NCI-H1930 (cell line): ENCODE data around the gene SLC39A11.
"Not testable (repeated sequence)": the region's sequence is repeated elsewhere in the genome, so short reads cannot be mapped to it uniquely, and the experiment has no call there.

Source experiments
- DNase-seq, 2 experiments: peaks; one replicate each; lab custom pipeline; 2025; lab: John Stamatoyannopoulos, UW

SLC39A11 gene

DNA sequence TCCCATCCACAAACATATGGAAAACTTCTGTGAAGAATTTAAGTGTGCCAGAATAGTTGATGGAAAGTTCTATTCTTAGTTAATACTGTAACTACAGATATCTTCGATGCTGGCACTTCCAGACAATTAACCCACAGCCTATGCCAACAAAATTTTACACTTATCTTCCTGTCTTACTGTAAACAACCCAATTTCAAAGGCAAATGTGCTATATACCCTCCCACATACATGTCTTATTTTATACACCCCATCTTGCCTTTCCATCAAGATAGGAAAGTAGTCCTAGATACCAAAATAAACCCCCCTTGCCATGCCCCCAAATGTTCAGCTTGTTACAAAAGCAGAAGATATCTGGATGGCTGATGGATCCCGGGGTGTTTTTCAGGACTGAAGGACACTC is 306.3 kb downstream of the SLC39A11 start:
- DNase-seq: no peak

DNA sequence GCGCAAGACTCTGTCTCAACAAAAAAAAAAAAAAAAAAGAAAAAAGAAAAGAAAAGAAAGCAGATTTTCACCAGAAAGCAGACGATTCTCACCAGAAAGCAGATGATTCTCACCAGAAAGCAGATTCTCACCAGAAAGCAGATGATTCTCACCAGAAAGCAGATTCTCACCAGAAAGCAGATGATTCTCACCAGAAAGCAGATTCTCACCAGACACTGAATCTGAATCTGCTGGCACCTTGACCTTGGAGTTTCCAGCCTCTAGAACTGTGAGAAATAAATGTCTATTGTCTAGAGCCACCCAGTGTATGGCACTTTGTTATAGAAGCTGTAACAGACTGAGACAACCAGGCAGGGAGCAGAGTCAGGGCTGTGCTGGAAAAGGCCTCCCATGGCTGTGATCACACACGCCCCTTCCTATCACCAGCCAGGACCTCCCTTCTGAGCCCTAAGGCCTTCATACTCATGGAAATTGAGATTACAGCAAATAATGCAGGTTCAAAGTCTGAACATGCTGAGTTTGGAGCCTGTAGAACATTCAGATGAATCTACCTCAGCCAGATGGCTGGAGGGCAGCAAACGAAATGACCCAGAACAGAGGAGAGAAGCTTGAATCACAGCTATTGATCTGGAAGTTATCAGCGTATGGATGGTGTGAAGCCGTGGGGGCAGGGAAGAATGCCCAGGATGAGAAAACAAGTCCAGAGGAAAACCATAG is 309.3 kb downstream of the SLC39A11 start:
- DNase-seq: no peak

DNA sequence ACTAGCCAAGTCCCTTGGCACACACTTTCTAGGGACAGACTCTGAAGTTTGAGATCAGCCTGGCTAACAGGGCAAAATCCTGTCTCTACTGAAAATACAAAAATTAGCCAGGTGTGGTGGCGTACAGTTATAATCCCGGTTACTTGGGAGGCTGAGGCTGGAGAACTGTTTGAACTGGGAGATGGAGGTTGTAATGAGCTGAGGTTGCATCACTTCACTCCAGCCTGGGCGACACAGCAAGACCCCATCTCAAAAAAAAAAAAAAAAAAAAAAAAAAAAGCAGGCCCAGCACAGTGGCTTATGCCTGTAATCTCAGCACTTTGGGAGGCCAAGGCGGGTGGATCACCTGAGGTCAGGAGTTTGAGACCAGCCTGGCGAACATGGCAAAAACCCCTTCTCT is 310.1 kb downstream of the SLC39A11 start:
- DNase-seq: not testable (repeated sequence)

DNA sequence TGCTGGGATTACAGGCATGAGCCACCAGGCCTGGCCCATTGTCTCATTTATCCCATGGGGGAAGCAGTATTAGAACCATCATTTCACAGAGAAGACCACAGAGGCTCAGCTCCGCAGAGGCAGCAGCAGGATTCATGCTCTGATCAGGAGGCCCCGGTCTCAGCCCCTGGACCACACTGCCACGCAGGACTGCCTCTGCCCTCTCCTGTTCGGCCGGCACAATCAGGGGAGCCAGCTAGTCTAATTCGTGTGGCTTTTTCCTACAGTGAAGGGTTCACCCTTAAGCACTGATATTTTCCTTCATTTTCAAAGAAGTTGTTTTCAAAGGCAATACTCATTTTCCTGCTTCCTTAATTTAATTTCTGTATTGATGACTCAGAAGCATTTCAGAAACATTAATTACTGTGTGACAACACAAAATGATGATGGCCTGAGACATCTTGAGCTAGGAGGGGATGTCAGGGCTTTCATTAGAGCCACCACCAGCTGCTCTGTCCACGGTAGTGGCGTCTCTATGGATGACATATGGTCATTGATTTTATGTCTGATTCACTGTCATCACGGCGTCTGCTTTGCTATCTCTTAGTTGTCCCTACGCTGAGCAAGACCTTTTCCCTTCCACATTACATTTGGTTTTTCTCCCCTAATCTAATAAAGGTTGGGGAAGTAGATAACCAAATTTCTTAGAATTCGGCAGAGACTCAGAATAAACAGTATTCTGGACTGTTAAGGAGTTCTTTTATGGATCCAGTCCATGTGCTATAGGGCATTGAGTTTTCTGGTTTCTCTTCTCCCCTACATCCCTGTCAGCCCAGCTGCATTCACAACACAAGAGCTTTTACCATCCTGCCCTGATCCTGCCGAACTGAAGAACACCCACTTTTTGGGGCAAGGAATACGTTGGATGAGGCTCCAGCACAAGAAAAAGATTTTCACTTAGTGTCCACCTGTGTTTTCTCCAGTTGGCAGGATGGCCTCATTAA is 314.0 kb downstream of the SLC39A11 start:
- DNase-seq: no peak

DNA sequence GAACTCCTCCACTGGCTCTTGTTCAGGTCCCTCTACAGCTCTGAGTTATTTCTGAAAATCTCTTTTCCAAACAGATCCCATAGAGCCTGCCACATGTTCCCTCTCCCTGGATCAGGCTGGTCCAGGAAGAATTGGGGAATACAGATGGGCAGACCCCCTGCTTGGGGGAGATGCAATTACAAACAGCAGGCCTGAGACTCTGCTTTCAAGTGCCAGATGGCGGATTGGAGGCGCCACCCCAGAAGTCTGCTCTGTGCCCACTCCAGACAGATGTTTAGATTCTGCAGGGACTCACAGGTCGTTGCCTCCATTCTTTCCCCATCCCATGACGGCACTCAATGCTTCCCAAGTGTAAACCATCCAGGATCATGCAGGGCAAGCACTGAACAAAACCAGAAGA is 316.6 kb downstream of the SLC39A11 start:
- DNase-seq: no peak

DNA sequence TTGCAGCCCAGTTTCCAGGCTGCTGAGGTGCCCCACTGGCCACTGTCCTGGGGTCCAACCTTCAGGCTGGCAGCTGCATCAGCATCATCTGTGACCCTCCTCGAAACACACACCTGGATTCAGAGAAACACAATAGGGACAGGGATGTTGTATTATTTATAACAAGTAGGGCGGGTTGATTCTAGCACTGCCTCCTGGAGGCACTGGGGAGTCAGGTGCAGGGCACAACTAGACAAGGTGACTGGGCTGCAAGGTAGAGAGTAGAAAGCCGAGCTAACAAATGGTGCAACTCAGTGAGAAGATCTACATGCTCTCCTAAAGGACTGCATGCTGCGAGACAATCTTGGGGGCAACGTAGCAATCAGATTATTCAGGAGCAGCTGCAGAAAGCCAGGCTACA is 317.3 kb downstream of the SLC39A11 start:
- DNase-seq: no peak

DNA sequence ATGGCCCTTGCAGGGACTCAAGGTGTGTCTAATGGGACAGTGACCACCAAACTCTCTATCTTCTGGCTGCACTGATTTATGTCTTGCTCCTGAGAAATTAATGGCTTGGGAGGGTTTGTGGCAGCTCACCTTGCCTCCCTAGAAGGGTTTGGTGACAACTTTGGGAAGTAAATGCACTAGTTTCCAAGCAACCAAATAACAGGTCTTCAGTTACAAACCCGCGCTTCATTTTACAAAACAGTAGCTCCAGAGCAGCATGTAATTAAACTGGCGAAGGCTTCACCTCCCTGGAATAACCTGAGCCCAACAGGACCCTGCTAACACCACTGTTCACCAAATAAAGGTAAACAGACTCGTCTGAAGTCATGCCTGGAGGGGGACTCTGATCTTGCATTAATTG is 318.3 kb downstream of the SLC39A11 start:
- no peak for DNase-seq

DNA sequence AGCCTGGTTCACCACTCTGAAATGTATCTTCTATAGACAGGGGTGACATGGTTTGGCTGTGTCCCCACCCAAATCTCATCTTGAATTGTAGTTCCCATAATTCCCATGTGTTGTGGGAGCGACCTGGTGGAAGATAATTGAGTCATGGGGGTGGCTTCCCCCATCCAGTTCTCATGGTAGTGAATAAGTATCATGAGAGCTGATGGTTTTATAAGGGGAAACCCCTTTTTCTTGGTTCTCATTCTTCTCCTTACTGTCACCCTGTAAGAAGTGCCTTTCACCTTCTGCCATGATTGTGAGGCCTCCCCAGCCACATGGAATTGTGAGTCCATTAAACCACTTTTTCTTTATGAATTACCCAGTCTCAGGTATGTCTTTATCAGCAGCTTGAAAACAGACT is 319.3 kb downstream of the SLC39A11 start:
- not testable (repeated sequence) for DNase-seq

DNA sequence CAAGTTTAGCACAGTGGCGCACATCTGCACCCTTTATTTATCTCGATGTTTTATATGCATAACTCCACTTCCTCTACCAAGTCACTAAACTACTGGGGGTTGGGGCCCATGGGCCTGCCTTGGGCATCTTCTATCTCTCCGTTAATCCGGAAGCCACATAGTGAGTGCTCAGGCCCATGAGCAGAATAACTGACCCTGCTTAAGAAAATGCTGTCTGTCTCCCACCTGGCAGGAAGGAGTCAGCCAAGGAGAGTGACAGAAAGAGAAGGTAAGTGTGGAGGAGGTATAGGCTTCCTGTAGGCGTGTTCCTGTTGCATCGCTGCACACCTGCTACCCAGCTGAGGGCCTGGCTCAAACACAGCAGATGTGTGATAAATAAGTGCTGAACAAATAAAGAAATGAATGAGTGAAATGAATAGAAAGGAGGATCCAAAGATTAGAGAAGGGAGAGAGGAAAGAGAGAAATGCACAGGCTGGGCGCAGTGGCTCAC is 320.1 kb downstream of the SLC39A11 start:
- DNase-seq: no peak

DNA sequence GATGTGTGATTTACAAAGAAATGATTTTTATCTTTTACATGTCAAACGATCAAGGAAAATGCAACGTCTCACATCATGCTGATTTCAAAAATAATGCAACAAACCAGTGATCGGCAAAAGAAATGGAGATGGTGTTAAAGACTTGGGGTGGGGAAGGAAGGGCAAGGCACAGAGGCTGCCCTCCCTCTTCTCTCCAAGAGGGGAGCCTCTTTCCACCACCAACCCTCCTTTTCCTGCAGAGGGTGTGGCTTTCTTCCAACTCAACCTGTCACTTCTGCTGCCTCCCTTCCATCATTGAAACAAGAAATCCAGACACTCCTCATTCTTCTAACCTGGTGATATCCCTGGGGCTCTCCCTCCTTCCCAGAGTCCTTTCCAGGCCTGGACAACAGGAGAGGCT is 320.8 kb downstream of the SLC39A11 start:
- no peak for DNase-seq

DNA sequence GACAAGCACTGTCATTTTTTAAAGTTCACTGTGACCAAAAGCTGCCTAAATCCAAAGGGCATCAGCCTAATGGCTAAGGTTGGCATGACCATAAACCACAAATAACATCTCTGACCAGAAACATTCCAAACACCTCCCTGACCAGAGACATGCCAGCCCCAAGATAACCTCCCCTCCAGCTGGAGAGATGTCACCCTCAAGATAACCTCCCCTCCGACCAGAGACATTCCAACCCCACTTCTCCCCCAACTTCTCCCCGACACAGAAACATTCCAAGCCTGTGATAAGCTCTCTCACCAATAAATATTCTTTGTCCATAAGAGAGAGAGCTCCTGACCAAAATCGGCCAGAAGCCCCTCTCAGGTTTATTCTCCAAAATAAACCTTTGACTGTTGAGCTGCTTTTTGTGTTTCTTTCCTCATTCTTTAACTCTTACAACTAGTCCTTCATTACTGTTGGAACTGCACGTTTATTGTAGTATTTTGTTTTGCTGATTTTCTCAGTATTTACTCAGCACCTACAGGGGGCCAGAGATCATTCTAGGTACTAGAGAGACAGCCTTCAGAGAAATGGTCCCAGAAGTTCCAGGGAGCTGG is 325.6 kb downstream of the SLC39A11 start:
- no peak for DNase-seq

DNA sequence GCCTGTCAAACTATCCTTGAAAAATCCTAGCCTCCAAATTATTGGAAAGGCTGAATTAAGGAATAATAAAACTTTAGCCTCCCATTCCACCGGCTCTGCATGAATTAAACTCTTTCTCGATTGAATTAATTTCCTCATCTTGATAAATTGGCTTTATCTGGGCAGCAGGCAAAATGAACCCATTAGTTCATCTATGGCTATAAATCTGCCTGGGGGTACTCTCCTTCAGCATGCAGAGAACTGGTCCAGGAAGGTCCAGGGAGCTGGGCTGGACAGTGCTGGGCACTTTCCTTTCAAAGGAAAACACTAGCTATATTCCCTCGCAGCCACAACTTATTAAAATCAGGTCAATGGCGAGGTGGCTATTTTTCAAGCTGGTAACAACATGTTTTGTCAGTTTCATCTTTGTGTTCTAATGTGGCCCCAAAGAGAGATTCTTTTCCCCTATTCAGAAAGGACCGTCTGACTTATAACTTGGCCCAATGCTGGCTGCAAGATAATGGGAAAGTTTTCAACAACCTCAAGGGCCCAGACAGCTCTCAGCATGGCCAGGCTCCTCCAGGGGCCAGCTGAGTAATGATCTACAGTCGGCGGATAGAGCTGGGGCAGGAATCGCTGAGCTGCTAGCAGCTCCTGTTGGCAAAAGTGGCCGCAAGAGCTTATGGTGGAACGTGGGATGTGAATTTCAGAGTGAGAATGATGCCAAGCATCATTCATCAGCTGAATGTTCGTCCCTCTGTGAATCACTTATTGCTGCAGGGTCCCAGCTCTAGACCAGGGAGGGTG is 326.9 kb downstream of the SLC39A11 start:
- no peak for DNase-seq

DNA sequence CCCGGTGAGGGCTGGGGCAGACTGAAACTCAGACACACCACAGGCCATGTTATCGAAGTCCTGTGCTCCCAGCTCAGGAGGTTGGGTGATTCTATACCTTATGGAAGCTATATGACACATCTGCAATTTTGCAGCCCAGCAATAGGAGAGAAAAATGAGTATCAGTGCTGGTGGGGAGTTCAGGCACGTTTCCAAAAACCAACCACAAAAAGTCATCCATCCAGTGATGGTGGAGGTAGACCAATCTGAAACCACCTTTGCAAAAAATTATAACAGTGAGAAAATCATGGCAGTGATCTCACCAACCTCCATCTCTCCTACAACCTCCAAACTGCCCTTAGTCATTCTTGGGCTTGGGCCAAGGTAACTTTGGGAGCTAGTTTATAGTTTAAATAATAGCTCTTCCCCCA is 327.9 kb downstream of the SLC39A11 start:
- no peak for DNase-seq

DNA sequence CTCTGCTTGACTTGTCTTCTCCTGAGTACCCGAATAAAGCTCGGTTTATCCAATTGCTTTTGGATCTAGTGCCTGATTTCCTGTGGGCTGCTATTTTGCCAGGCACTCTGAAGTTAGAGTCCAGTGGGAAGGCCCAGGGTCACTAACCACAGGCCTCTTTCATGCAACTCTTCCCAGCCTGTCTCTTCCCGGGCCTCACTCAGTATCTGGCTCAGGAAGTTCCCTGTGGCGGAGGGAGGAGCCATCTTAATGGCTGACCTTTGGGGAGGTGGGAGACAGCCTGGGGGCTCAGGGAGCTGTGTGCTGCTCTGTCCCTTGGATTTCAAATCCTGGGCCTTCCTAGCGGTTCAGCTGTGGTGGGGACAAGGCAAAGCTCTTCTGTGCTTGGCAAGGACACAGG is 328.5 kb downstream of the SLC39A11 start:
- DNase-seq: no peak

DNA sequence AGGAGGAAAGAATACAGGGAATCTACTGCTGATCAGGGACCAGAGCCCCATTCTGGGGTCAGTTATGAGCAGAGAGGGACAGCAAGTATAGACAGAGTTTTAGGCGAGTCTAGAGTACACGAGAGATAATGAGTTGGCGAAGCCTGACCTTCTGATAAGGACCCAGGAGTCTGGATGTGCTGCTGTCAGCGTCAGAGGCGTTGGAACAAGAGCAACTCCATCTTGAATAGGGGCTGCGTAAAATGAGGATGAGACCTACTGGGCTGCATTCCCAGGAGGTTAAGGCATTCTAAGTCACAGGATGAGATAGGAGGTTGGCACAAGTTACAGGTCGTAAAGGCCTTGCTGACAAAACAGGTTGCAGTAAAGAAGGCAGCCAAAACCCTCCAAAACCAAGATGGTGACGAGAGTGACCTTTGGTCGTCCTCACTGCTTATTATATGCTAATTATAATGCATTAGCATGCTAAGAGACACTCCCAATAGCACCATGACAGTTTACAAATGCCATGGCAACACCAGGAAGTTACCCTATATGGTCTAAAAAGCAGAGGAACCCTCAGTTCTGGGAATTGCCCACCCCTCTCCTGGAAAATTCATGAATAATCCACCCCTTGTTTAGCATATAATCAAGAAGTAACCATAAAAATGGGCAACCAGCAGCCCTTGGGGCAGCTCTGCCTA is 330.5 kb downstream of the SLC39A11 start:
- not testable (repeated sequence) for DNase-seq

DNA sequence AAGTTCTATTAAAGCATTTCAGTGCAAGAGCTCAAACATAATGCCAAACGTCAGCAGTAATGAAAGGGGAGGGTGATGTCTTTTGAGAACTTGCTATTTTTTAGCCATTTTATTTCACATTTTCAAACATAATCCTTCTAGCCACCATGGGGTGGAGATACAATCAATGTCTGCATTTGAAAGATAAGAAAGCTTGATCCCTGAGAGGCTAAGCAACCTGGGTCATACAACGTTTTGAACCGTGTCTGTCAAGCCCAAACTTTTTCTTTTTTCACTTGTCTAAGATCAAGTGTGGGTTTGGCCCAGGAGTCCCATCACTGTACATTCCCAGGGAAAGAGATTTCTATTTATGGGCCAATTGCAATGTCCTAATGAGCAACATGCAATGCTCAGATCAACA is 331.1 kb downstream of the SLC39A11 start:
- no peak for DNase-seq

DNA sequence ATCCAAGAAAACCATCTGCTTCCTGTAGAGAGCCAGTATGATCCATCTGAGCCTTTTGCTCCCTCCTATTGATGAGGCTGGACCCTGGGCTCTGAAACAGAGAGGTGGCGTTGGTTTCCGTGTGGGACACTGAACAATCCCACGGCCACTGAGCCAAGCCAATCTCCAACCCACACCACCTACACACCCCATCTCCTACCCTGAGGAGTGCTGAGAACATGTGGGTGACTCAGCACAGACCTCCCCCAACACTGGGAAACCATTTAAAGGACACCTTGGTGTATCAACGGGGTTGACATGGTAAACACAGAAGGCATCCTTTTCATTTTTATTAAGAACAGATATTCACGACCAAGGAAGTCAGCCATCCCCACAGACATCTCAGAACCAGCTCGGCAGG is 332.1 kb downstream of the SLC39A11 start:
- DNase-seq: no peak

DNA sequence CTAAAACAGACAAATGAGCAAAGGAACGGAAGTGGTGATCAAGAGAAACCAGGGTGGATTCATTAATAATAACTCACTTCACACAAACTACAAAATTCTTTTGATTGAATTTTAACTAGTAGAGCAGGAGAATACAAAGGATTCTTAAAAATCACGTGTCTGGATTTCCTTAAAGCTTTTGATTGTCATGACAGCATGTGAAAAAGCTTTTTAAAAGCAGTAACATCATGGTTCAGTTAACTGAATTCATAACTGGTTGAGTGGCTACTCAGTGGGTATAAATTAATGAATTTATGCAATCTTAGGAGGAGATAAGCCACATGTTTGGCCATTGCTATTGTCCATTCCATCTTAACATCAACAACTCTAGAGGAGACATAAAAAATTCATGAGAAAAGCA is 333.2 kb downstream of the SLC39A11 start:
- DNase-seq: no peak

DNA sequence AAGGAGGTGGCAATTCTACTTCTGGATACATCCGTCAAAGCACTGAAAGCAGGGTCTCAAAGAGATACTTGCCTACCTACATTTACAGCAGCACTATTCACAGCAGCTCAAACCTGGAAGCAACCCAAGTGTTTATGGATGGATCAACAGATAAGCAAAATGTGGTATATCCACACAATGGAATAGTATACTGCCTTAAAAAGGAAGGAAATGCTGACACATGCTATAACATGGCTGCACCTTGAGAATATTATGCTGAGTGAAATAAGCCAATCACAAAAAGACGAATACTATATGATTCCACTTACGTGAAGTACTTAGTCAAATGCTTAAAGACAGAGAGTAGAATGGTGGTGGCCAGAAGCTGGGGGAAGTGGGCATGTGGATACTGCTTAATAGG is 336.2 kb downstream of the SLC39A11 start:
- no peak for DNase-seq

DNA sequence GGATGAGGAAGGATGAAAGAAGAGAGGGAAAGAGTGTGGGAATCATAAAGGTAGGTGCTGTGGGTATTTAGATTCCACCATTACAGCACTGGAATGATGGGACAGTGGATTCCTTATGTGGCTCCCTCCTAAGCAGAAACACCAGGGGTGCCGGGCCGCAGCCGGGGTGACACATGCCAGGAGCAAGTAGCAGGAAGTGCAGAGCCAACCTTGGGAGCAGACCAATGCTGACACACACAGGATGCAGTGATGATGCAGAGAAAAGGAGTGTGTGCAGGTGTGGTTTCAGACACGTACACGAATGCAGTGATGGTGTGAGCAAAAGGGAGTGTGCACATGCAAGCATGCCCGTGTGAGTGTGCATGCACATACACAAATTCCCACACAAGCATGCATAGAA is 338.0 kb downstream of the SLC39A11 start:
- no peak for DNase-seq

DNA sequence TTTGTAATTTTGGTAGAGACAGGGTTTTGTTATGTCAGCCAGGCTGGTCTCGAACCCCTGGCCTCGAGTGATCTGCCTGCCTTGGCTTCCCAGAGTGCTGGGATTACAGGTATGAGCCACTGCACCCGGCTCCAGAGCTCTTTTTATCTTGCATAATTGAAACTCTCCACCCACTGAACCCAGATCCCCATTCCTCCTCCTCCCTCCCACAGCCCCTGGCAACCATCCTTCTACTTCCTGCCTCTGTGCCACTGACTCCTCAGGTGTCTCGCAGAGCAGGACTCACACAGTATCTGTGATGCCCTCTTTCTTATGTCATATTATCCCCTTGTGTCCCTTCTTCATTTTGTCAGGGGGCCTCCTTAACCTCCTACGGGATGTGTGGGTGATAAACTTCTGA is 340.7 kb downstream of the SLC39A11 start:
- no peak for DNase-seq
